ENCODE results near the gene PRR5L. TPM values are rescaled to one million over a fixed set of nuclear protein-coding genes. Genes with fewer than 3 reads are reported as not detected.

PRR5L gene
- total and polyA plus RNA-seq, 2 experiments from 2014 or later = 0.70 to 2.6 TPM

GRCh38 chr11:36450110-36450572, 154.1 kb downstream of the PRR5L start:
- no peak for TF ChIP-seq CTCF (IDR thresholded peaks at IDR 0.05; ENCODE audit: low read depth, low read length)
- H3K27ac ChIP-seq = no peak overlapping the region
- H3K4me1 ChIP-seq (ENCODE audit: low read depth) = peaks cover 9% of the 10 kb centered on the region
- no peak overlapping the region for H3K4me3 ChIP-seq
- peaks cover 31% of the 10 kb centered on the region for H3K27me3 ChIP-seq
- no peaks in the 10 kb centered on the region for H3K9me3 ChIP-seq (ENCODE audit: low read depth)
- DNase-seq (ENCODE audit: low read depth in 1 of 2, low spot score in 1 of 2) = no peak
- H3K36me3 ChIP-seq = no peaks in the 10 kb centered on the region

- no peak for TF ChIP-seq CTCF (IDR thresholded peaks at IDR 0.05; ENCODE audit: low read depth, low read length)
- H3K4me3 ChIP-seq = no peak overlapping the region
- peaks cover 9% of the 10 kb centered on the region for H3K4me1 ChIP-seq (ENCODE audit: low read depth)
- no peak for DNase-seq (ENCODE audit: low read depth in 1 of 2, low spot score in 1 of 2)
- peaks cover 26% of the 10 kb centered on the region for H3K27me3 ChIP-seq
- no peaks in the 10 kb centered on the region for H3K9me3 ChIP-seq (ENCODE audit: low read depth)
- no peaks in the 10 kb centered on the region for H3K36me3 ChIP-seq
- H3K27ac ChIP-seq = no peak overlapping the region
Measured at GRCh38 chr11:36451045-36451444, 155.0 kb downstream of the PRR5L start.

DNA sequence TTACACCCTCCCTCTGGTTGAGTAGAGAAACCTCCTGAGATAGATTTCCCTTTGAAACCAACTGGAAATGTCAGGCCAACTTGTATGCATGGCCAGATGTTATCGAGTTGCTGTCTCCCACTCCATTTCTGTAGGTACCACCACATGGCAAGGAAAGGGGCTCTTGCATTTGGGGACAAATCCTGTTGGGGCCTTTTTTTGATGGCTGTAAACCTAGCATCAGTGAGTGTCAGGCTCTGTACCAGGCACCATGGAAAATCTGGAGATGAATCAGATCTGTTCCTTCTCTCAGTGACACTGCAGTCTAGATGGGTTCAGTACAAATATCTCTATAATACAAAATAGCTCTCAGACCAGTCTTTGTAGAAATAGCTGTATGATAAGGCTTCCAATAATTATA, 155.6 kb downstream of the PRR5L start:
- no peak overlapping the region for H3K27ac ChIP-seq
- no peak for TF ChIP-seq CTCF (IDR thresholded peaks at IDR 0.05; ENCODE audit: low read depth, low read length)
- H3K4me1 ChIP-seq (ENCODE audit: low read depth) = peaks cover 9% of the 10 kb centered on the region
- no peak for DNase-seq (ENCODE audit: low read depth in 1 of 2, low spot score in 1 of 2)
- H3K9me3 ChIP-seq (ENCODE audit: low read depth) = no peaks in the 10 kb centered on the region
- peaks cover 20% of the 10 kb centered on the region for H3K27me3 ChIP-seq
- H3K36me3 ChIP-seq = no peaks in the 10 kb centered on the region
- no peak overlapping the region for H3K4me3 ChIP-seq

- Histone ChIP-seq H3K4me1 (ENCODE audit: low read depth) (peaks cover 9% of the 10 kb centered on the region), H3K9me3 (ENCODE audit: low read depth) (no peaks in the 10 kb centered on the region), H3K36me3 (no peaks in the 10 kb centered on the region), H3K27me3 (peaks cover 17% of the 10 kb centered on the region), H3K4me3 (no peak overlapping the region), H3K27ac (no peak overlapping the region)
- TF ChIP-seq CTCF (IDR thresholded peaks at IDR 0.05; ENCODE audit: low read depth, low read length) = no peak
- DNase-seq (ENCODE audit: low read depth in 1 of 2, low spot score in 1 of 2) = peak in 1 of 2 donors; percentile 74
Measured at GRCh38 chr11:36452236-36452940, 156.3 kb downstream of the PRR5L start.

- peak in 1 of 2 donors; percentile 12 for DNase-seq (ENCODE audit: low read depth in 1 of 2, low spot score in 1 of 2)
- no peaks in the 10 kb centered on the region for H3K9me3 ChIP-seq (ENCODE audit: low read depth)
- no peaks in the 10 kb centered on the region for H3K36me3 ChIP-seq
- H3K4me1 ChIP-seq (ENCODE audit: low read depth) = peaks cover 9% of the 10 kb centered on the region
- H3K4me3 ChIP-seq = no peak overlapping the region
- H3K27ac ChIP-seq = no peak overlapping the region
- TF ChIP-seq CTCF (IDR thresholded peaks at IDR 0.05; ENCODE audit: low read depth, low read length) = no peak
- H3K27me3 ChIP-seq = peaks cover 12% of the 10 kb centered on the region
Measured at GRCh38 chr11:36452961-36453360, 156.9 kb downstream of the PRR5L start.
